GM23248 (cell line): ENCODE measurements around the gene PIK3R4.

ENCODE experiments used
- EZH2 ChIP-seq: fragments of 200-600 bp; sonication (generic); IDR thresholded peaks from 2 replicates; pipeline ENCODE4 v1.6.1; 2018; ENCODE audit warnings: antibody characterized with exemption, mild to moderate bottlenecking; ENCODE audit not compliant: insufficient read depth, poor library complexity, severe bottlenecking
- EZH2phosphoT487 ChIP-seq: fragments of 200-600 bp; sonication (generic); IDR thresholded peaks from 2 replicates; pipeline ENCODE4 v1.6.1; 2018; ENCODE audit warnings: antibody characterized with exemption, moderate library complexity, mild to moderate bottlenecking, low read depth; ENCODE audit not compliant: insufficient read depth

DNA sequence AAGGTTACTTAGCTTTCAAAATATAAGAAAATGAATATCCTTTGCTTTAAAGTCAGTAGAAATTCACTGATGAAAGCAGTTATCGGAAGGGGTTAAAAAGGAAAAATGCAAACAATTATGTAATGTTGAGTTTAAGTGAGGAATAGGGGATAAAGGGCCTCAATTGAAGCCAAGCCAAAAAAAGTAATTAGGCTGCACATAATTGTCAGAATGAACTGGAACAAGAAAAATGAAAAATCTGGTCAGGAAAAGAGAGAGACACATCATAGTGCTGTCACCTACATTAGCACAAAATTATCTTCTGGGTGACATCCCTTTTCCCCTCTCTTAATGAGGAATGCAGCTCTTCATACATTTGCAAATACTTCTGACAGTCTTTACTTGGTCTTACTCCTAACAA lies 48.8 kb upstream of the PIK3R4 start:
- TF ChIP-seq EZH2 (no peak), EZH2phosphoT487 (no peak)
